Gastroesophageal sphincter (tissue), 3 donors: ENCODE results near the gene LAMA2.

Experiments used
- CTCF ChIP-seq, 4 experiments: fragments of 200-600 bp in 2 of 4; fragments of 450-650 bp in 2 of 4; sonication (generic) in 1 of 4; IDR thresholded peaks; one replicate each; pipeline ENCODE4 v1.5.1; 2017 to 2019; ENCODE audit warnings: antibody characterized with exemption in 4 of 4, mild to moderate bottlenecking in 2 of 4, moderate library complexity in 2 of 4
- EP300 ChIP-seq: sonication (generic); formaldehyde crosslinking; IDR thresholded peaks from one replicate; pipeline ENCODE4 v1.6.1; 2017; ENCODE audit warnings: antibody characterized with exemption, mild to moderate bottlenecking
- POLR2A ChIP-seq, 2 donors: fragments of 450-650 bp; IDR thresholded peaks; one replicate each; pipeline ENCODE4 v1.6.1; 2017; ENCODE audit warnings: antibody characterized with exemption in 2 of 2, mild to moderate bottlenecking in 2 of 2, moderate library complexity in 1 of 2
- POLR2AphosphoS5 ChIP-seq: sonication (generic); formaldehyde crosslinking; IDR thresholded peaks from one replicate; pipeline ENCODE4 v1.6.1; 2017; ENCODE audit warnings: antibody characterized with exemption

GRCh38 chr6:129059650-129060049 is 176.7 kb downstream of the LAMA2 start:
- TF ChIP-seq CTCF (IDR thresholded peaks at IDR 0.05), result no peak
- no peak for TF ChIP-seq POLR2A (IDR thresholded peaks at IDR 0.05)
- TF ChIP-seq POLR2AphosphoS5, result no peak
- no peak for TF ChIP-seq EP300
